Calu3 (cell line): Measurements from ENCODE around the gene SCML1. TPM values are rescaled to one million over a fixed set of nuclear protein-coding genes. Genes with fewer than 3 reads are reported as not detected.

ENCODE experiments used
- BruUV-seq: library from RNA; stranded (reverse); fragments of 400-500 nt; replicated peaks from 2 replicates; lab custom pipeline; 2021; lab: Mats Ljungman, UMichigan
- CTCF ChIA-PET: fragments of 300-600 bp; sonication (Branson Sonifier 250); formaldehyde crosslinking; loops from one replicate; lab custom pipeline; 2022; ENCODE audit warnings: antibody characterized with exemption; lab: Charles Lee
- DNase-seq: peaks from one replicate; pipeline ENCODE4 v3.0.0; 2022
- H3K27ac Mint-ChIP-seq: one replicate; pipeline ENCODE4 v1.8.0; 2022; ENCODE audit warnings: mixed read lengths; ENCODE audit not compliant: unreplicated experiment
- H3K27me3 Mint-ChIP-seq: one replicate; pipeline ENCODE4 v1.8.0; 2022; ENCODE audit warnings: mixed read lengths; ENCODE audit not compliant: unreplicated experiment
- H3K36me3 Mint-ChIP-seq: one replicate; pipeline ENCODE4 v1.8.0; 2022; ENCODE audit warnings: mild to moderate bottlenecking, moderate library complexity, mixed read lengths; ENCODE audit not compliant: insufficient read depth, unreplicated experiment
- H3K4me1 Mint-ChIP-seq: one replicate; pipeline ENCODE4 v1.8.0; 2022; ENCODE audit warnings: mild to moderate bottlenecking, low read depth, mixed read lengths; ENCODE audit not compliant: unreplicated experiment
- H3K4me3 Mint-ChIP-seq: one replicate; pipeline ENCODE4 v1.8.0; 2022; ENCODE audit warnings: mild to moderate bottlenecking, low read depth, moderate library complexity, mixed read lengths; ENCODE audit not compliant: unreplicated experiment
- H3K9me3 Mint-ChIP-seq: one replicate; pipeline ENCODE4 v1.8.0; 2022; ENCODE audit warnings: low read depth, mixed read lengths; ENCODE audit not compliant: unreplicated experiment
- intact Hi-C: fragments of 100-400 bp; cut with micrococcal nuclease; formaldehyde crosslinking; loops from one replicate; pipeline ENCODE4 v1.10.0; 2022; ENCODE audit not compliant: unreplicated experiment
- total RNA-seq: library from RNA; stranded (reverse); gene quantifications from 2 replicates; pipeline ENCODE4 v1.2.3, GENCODE V29; 2022
- TF ChIP-seq, protein P1 (sequence below): fragments of 200-600 bp; IDR thresholded peaks from one replicate; pipeline ENCODE4 v1.8.0; 2022; ENCODE audit warnings: antibody characterized with exemption; ENCODE audit not compliant: unreplicated experiment

SCML1 gene
- total RNA-seq, 1 experiment from 2014 or later: 14.4 TPM

DNA sequence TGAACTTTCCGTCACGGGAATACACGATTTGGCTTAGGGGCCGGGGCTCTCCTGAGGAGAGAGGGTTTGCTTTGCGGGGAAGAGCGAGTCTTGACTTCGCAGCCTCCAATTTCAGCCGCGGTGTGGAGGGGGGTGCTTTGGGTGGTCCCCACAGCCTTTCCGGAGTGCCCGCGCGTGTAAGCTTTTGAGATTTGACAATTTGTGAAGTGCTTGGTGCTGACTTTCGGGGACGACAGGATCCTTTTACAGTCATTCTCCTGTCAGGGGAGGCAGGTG, 355 bp downstream of the SCML1 start:
- Mint-ChIP-seq H3K4me3 (peak overlapping the region; percentile 87), H3K9me3 (no peaks in the 10 kb centered on the region), H3K36me3 (peaks cover 29% of the 10 kb centered on the region), H3K27me3 (no peaks in the 10 kb centered on the region), H3K27ac (peak overlapping the region; percentile 80), H3K4me1 (peaks cover 10% of the 10 kb centered on the region)
- CTCF ChIA-PET: no interaction called here
- DNase-seq: no peak
- intact Hi-C loops: loop anchor here (5.0 kb wide), 1 partner anchor 35 kb away; no protein-coding TSS in a partner anchor
- BruUV-seq: TSS peak; percentile 68
- TF ChIP-seq, protein P1, sequence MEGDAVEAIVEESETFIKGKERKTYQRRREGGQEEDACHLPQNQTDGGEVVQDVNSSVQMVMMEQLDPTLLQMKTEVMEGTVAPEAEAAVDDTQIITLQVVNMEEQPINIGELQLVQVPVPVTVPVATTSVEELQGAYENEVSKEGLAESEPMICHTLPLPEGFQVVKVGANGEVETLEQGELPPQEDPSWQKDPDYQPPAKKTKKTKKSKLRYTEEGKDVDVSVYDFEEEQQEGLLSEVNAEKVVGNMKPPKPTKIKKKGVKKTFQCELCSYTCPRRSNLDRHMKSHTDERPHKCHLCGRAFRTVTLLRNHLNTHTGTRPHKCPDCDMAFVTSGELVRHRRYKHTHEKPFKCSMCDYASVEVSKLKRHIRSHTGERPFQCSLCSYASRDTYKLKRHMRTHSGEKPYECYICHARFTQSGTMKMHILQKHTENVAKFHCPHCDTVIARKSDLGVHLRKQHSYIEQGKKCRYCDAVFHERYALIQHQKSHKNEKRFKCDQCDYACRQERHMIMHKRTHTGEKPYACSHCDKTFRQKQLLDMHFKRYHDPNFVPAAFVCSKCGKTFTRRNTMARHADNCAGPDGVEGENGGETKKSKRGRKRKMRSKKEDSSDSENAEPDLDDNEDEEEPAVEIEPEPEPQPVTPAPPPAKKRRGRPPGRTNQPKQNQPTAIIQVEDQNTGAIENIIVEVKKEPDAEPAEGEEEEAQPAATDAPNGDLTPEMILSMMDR: no peak

DNA sequence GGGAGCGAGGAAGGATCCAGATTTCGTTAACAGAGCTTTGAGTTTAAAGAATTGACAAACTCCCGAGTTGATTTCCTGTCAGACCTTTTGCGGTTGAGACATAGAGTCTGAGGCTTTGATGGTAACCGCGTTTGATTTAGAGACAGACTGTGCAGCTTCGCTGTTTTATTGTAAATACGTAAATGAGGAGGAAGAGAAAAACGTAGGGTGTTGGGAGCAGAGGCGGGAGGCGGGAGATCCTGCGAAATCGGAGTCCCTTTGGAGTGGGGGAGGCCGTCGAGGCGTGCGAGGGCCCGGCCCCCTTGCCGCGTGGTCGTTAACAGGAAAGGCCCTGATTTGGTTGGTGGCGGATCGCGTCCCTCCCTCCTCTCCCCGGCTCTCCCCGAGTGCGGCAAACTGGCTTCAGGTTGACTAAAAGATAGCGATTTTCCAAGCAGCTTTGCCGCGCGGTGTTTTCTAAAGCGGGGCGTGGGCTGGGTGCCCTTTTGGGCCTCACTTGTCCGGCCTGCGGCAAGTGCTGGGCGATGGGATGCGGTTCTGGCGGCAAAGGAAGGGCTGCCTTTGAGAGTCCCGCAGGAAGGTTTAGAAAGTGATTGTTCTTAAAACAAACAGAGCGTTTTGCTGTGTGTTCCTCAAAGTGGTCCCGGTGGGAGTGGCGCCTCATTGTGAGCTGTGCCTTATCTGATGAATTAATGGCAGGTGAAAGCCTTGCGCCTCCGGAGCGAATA, 857 bp downstream of the SCML1 start:
- DNase-seq: peak; percentile 56
- intact Hi-C loops: loop anchor here (5.0 kb wide), 1 partner anchor 36 kb away; no protein-coding TSS in a partner anchor
- no TSS peak for BruUV-seq
- Mint-ChIP-seq H3K27me3 (no peaks in the 10 kb centered on the region), H3K4me3 (peak overlapping the region; percentile 87), H3K9me3 (no peaks in the 10 kb centered on the region), H3K4me1 (peaks cover 10% of the 10 kb centered on the region), H3K36me3 (peaks cover 29% of the 10 kb centered on the region), H3K27ac (peak overlapping the region; percentile 80)
- CTCF ChIA-PET: interaction anchor here (0.9 kb wide), 1 partner anchor 640 kb away, joined by 3 read pairs; no protein-coding TSS in a partner anchor
- TF ChIP-seq, protein P1: no peak

DNA sequence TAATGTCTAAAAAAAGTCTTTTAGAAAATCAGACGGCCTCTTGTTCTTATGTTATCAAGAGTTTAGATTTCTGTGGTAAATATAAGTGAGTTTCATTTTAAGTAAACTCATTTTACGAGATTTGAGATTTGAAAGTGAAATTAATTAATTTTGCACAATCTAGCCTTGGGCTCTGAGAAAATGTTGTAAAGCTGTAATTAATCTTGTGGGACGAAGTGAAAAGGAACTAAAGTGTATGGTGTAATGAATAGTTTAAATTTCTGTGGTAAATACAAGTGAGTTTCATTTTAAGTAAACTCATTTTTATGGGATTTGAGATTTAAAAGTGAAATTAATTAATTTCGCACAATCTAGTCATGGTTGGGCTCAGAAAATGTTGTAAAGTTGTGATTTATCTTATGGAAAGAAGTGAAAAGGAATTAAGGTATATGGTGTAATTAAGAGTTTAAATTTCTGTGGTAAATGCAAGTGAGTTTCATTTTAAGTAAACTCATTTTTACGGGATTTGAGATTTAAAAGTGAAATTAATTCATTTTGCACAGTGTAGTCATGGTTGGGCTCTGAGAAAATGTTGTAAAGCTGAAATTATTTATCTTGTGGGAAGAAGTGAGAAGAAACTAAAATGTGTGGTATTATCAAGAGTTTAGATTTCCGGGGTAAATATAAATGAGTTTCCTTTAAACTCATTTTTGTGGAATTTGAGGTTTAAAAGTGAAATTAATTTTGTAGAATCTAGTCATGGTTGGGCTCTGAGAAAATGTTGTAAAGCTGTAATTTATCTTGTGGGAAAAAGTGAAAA, 1.6 kb downstream of the SCML1 start:
- no peaks in the 10 kb centered on the region for H3K27me3 Mint-ChIP-seq
- H3K9me3 Mint-ChIP-seq: no peaks in the 10 kb centered on the region
- no TSS peak for BruUV-seq
- H3K27ac Mint-ChIP-seq: peak overlapping the region; percentile 80
- CTCF ChIA-PET: interaction anchor here (0.9 kb wide), 1 partner anchor 639 kb away, joined by 3 read pairs; no protein-coding TSS in a partner anchor
- peaks cover 10% of the 10 kb centered on the region for H3K4me1 Mint-ChIP-seq
- peak overlapping the region; percentile 87 for H3K4me3 Mint-ChIP-seq
- TF ChIP-seq, protein P1: no peak
- H3K36me3 Mint-ChIP-seq: peaks cover 29% of the 10 kb centered on the region
- intact Hi-C loops: loop anchor here (5.0 kb wide), 1 partner anchor 37 kb away; no protein-coding TSS in a partner anchor
- DNase-seq: no peak

DNA sequence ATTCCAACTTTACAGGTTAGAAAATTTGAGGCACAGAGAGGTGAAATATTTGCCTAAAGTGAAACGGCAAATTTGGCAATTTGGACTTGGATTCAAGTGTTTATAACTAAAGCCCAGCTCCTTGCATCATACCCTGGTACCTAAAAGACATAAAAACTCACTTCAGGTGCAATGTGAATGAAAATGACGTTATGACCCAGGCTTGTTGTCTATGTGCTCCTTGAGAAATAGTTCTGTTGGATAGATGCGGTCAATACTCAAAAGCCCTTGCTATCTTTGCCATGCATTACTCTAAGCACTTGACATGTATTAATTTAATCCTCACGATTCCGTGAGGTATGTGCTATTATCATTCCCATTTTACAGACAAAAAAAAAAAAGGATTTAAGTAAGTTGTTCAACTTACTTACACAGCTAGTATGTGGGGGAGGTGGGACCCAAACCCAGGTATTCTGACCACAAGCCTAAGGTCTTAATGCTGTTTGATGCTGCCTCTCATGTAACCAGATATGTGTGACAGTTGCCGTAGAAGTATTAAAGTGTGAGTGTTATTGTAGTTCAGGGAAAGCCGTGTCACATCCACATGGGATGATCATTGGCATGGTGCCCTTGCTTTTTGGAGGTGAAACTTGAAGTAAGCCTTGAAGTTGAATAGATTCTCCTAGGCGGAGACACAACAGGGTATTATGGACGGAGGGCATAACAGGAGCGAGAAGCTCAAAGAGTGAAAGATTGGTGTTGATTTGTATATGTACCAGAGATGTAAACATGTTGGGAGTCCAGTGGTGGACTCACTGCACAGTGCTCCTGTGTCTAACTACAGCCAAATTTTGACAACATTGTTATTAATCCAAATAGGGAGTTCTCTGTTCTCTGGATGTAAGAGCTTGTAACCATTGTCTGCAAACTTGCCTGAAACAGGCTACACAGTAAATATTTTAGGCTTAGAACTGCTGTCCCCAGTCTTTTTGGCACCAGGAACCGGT, 3.1 kb downstream of the SCML1 start:
- CTCF ChIA-PET: no interaction called here
- H3K4me1 Mint-ChIP-seq: peaks cover 10% of the 10 kb centered on the region

More for the DNA sequence above, 3.1 kb downstream of the SCML1 start:
- Mint-ChIP-seq H3K27me3 (no peaks in the 10 kb centered on the region), H3K27ac (no peak overlapping the region), H3K9me3 (no peaks in the 10 kb centered on the region), H3K4me3 (no peak overlapping the region), H3K36me3 (peaks cover 29% of the 10 kb centered on the region)
- no TSS peak for BruUV-seq
- no peak for DNase-seq
- TF ChIP-seq, protein P1: no peak
- intact Hi-C loops: loop anchor here (10.0 kb wide), 1 partner anchor 134 kb away; no protein-coding TSS in a partner anchor
